Measurements from ENCODE around the gene BYSL.

DNA sequence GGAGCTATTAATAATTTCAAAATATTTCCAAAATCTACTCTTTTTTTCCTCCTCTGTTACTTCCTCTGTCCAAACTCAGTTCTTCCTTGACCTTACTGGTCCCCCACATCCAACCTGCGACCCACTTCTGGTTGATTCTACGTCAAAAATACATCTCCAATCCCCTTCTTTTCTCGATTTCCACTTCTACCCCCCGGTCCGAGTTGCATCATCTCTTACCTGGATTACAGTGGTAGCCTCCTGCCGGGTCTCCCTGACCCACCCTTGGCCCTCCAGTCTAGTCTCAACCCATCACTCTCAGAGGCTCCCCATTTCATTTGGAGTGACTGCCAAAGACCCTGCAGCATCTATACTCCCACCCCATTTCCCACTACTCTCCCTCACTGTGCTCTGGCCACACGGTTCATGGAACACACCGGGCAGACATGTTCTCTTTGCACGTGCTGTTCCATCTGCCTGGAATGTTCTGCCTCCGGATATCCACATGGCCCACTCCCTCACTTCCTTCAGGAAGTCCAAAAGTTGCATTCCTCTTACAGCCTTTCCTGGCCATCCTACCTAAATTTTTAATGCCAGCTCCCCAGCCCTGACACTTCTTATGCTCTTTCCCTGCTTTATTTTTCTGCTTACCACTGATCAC lies 26.4 kb downstream of the BYSL start:
- TF ChIP-seq EP300 (IDR thresholded peaks at IDR 0.05; ENCODE audit: borderline replicate concordance in 1 of 2, low read depth in 1 of 2, low read length in 1 of 2): no peak
- TF ChIP-seq, protein P1, sequence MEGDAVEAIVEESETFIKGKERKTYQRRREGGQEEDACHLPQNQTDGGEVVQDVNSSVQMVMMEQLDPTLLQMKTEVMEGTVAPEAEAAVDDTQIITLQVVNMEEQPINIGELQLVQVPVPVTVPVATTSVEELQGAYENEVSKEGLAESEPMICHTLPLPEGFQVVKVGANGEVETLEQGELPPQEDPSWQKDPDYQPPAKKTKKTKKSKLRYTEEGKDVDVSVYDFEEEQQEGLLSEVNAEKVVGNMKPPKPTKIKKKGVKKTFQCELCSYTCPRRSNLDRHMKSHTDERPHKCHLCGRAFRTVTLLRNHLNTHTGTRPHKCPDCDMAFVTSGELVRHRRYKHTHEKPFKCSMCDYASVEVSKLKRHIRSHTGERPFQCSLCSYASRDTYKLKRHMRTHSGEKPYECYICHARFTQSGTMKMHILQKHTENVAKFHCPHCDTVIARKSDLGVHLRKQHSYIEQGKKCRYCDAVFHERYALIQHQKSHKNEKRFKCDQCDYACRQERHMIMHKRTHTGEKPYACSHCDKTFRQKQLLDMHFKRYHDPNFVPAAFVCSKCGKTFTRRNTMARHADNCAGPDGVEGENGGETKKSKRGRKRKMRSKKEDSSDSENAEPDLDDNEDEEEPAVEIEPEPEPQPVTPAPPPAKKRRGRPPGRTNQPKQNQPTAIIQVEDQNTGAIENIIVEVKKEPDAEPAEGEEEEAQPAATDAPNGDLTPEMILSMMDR (IDR thresholded peaks at IDR 0.05): no peak
- TF ChIP-seq EZH2phosphoT487 (IDR thresholded peaks at IDR 0.05; ENCODE audit: borderline replicate concordance, low read depth): no peak
- TF ChIP-seq MAX (IDR thresholded peaks at IDR 0.05; ENCODE audit: low read depth): no peak
- TF ChIP-seq MXI1 (IDR thresholded peaks at IDR 0.05; ENCODE audit: low read depth, low read length): no peak
- TF ChIP-seq NFIC (IDR thresholded peaks at IDR 0.05; ENCODE audit: borderline replicate concordance): no peak
- TF ChIP-seq TCF12 (IDR thresholded peaks at IDR 0.05): no peak

Data from SK-N-SH (cell line).